ENCODE data around the gene INSRR. TPM values are rescaled to one million over a fixed set of nuclear protein-coding genes. Genes with fewer than 3 reads are reported as not detected.

Gene INSRR
- total and polyA plus RNA-seq, 7 experiments from 2014 or later: 0.63 TPM; not detected in 6

- Histone ChIP-seq H3K27ac (ENCODE audit: low read depth, low read length) (no peak overlapping the region), H3K36me3 (ENCODE audit: control insufficient read depth in 2 of 3, insufficient read depth in 3 of 3, low read length in 3 of 3) (peaks cover 0 to 46% (median 21%) of the 10 kb centered on the region in 3 experiments), H3K9me3 (ENCODE audit: control insufficient read depth in 2 of 3, low read length in 3 of 3) (no peaks in the 10 kb centered on the region), H3K27me3 (ENCODE audit: control insufficient read depth in 2 of 2, insufficient read depth in 2 of 2, low read length in 2 of 2) (no peaks in the 10 kb centered on the region), H3K4me3 (ENCODE audit: low read length) (no peak overlapping the region), H3K4me1 (ENCODE audit: control insufficient read depth in 2 of 2, insufficient read depth in 2 of 2, low read length in 2 of 2) (peaks cover 13 to 48% of the 10 kb centered on the region in 2 donors)
- intact Hi-C loops (cut with micrococcal nuclease): no loop called here
- POLR2A ChIA-PET: no interaction called here
- Mint-ChIP-seq H3K36me3 (peaks cover 0 to 62% (median 25%) of the 10 kb centered on the region in 5 donors), H3K27ac (peak overlapping the region in 1 of 9 donors; percentile 36), H3K9me3 (peaks cover 0 to 3% (median 0%) of the 10 kb centered on the region in 11 donors), H3K4me3 (peak overlapping the region in 1 of 10 donors; percentile 41), H3K27me3 (no peaks in the 10 kb centered on the region), H3K4me1 (peaks cover 45 to 74% (median 47%) of the 10 kb centered on the region in 7 donors)
- DNase-seq (no peak), ATAC-seq (no peak)
- CTCF ChIA-PET: interaction anchor here (1.2 kb wide), 1 partner anchor 29 kb away, joined by 4 read pairs; no protein-coding TSS in a partner anchor
Measured at GRCh38 chr1:156809711-156810366, 49.1 kb downstream of the INSRR start.

GRCh38 chr1:156809281-156809680 is 49.6 kb downstream of the INSRR start:
- Histone ChIP-seq H3K36me3 (ENCODE audit: control insufficient read depth in 2 of 3, insufficient read depth in 3 of 3, low read length in 3 of 3) (peaks cover 0 to 46% (median 21%) of the 10 kb centered on the region in 3 experiments), H3K9me3 (ENCODE audit: control insufficient read depth in 2 of 3, low read length in 3 of 3) (no peaks in the 10 kb centered on the region), H3K4me1 (ENCODE audit: control insufficient read depth in 2 of 2, insufficient read depth in 2 of 2, low read length in 2 of 2) (peaks cover 7 to 42% of the 10 kb centered on the region in 2 donors), H3K4me3 (ENCODE audit: low read length) (no peak overlapping the region), H3K27ac (ENCODE audit: low read depth, low read length) (no peak overlapping the region), H3K27me3 (ENCODE audit: control insufficient read depth in 2 of 2, insufficient read depth in 2 of 2, low read length in 2 of 2) (no peaks in the 10 kb centered on the region)
- DNase-seq (no peak), ATAC-seq (no peak)
- Mint-ChIP-seq H3K36me3 (peaks cover 0 to 57% (median 25%) of the 10 kb centered on the region in 5 donors), H3K27ac (peak overlapping the region in 4 of 9 donors; percentile 71 to 86 (median 82)), H3K27me3 (no peaks in the 10 kb centered on the region), H3K4me3 (peak overlapping the region in 1 of 10 donors; percentile 64), H3K9me3 (peaks cover 0 to 3% (median 0%) of the 10 kb centered on the region in 11 donors), H3K4me1 (peaks cover 40 to 73% (median 43%) of the 10 kb centered on the region in 7 donors)
- intact Hi-C loops (cut with micrococcal nuclease): no loop called here
- ChIA-PET POLR2A (no interaction called here), CTCF (interaction anchor here (1.1 to 1.2 kb wide), 2 partner anchors 29 to 119 kb away, joined by 3 to 4 read pairs; no protein-coding TSS in a partner anchor)

- Mint-ChIP-seq H3K9me3 (peaks cover 0 to 3% (median 0%) of the 10 kb centered on the region in 11 donors), H3K4me1 (peaks cover 32 to 72% (median 39%) of the 10 kb centered on the region in 7 donors), H3K27ac (peak overlapping the region in 8 of 9 donors; percentile 26 to 84 (median 66)), H3K27me3 (no peaks in the 10 kb centered on the region), H3K36me3 (peaks cover 0 to 53% (median 25%) of the 10 kb centered on the region in 5 donors), H3K4me3 (peak overlapping the region in 2 of 10 donors; percentile 2 to 64)
- H3K27ac ChIP-seq (ENCODE audit: low read depth, low read length): no peak overlapping the region
- POLR2A ChIA-PET: no interaction called here
- H3K27me3 ChIP-seq (ENCODE audit: control insufficient read depth in 2 of 2, insufficient read depth in 2 of 2, low read length in 2 of 2): no peaks in the 10 kb centered on the region
- no peak overlapping the region for H3K4me3 ChIP-seq (ENCODE audit: low read length)
- CTCF ChIA-PET: interaction anchor here (0.5 to 1.6 kb wide), 4 partner anchors 10 to 120 kb away, joined by 3 to 5 read pairs (median 4); no protein-coding TSS in a partner anchor
- DNase-seq (no peak), ATAC-seq (no peak)
- intact Hi-C loops (cut with micrococcal nuclease): no loop called here
- peaks cover 2 to 37% of the 10 kb centered on the region in 2 donors for H3K4me1 ChIP-seq (ENCODE audit: control insufficient read depth in 2 of 2, insufficient read depth in 2 of 2, low read length in 2 of 2)
- no peaks in the 10 kb centered on the region for H3K9me3 ChIP-seq (ENCODE audit: control insufficient read depth in 2 of 3, low read length in 3 of 3)
- peaks cover 0 to 46% (median 21%) of the 10 kb centered on the region in 3 experiments for H3K36me3 ChIP-seq (ENCODE audit: control insufficient read depth in 2 of 3, insufficient read depth in 3 of 3, low read length in 3 of 3)
Measured at GRCh38 chr1:156808186-156809030, 50.5 kb downstream of the INSRR start.

GRCh38 chr1:156807627-156808026 is 51.3 kb downstream of the INSRR start:
- intact Hi-C loops (cut with micrococcal nuclease): loop anchor here in 1 of 2 donors (1.0 kb wide), 1 partner anchor 9 kb away; the partner anchor contains the start of gene SH2D2A
- peaks cover 0 to 3% (median 0%) of the 10 kb centered on the region in 11 donors for H3K9me3 Mint-ChIP-seq
- ATAC-seq (peak; percentile 30), DNase-seq (no peak)
- peaks cover 0 to 45% (median 25%) of the 10 kb centered on the region in 5 donors for H3K36me3 Mint-ChIP-seq
- peaks cover 24 to 64% (median 32%) of the 10 kb centered on the region in 7 donors for H3K4me1 Mint-ChIP-seq
- H3K27ac ChIP-seq (ENCODE audit: low read depth, low read length): peak overlapping the region; percentile 24
- peaks cover 0 to 45% (median 21%) of the 10 kb centered on the region in 3 experiments for H3K36me3 ChIP-seq (ENCODE audit: control insufficient read depth in 2 of 3, insufficient read depth in 3 of 3, low read length in 3 of 3)
- peak overlapping the region in 1 of 10 donors; percentile 64 for H3K4me3 Mint-ChIP-seq
- H3K4me1 ChIP-seq (ENCODE audit: control insufficient read depth in 2 of 2, insufficient read depth in 2 of 2, low read length in 2 of 2): peaks cover 0 to 29% of the 10 kb centered on the region in 2 donors
- H3K4me3 ChIP-seq (ENCODE audit: low read length): no peak overlapping the region
- H3K9me3 ChIP-seq (ENCODE audit: control insufficient read depth in 2 of 3, low read length in 3 of 3): no peaks in the 10 kb centered on the region
- CTCF ChIA-PET: interaction anchor here (0.5 to 1.6 kb wide), 3 partner anchors 10 to 120 kb away, joined by 4 to 5 read pairs (median 5); no protein-coding TSS in a partner anchor
- POLR2A ChIA-PET: no interaction called here
- H3K27me3 Mint-ChIP-seq: no peaks in the 10 kb centered on the region
- H3K27me3 ChIP-seq (ENCODE audit: control insufficient read depth in 2 of 2, insufficient read depth in 2 of 2, low read length in 2 of 2): no peaks in the 10 kb centered on the region
- peak overlapping the region; percentile 26 to 84 (median 60) for H3K27ac Mint-ChIP-seq

- Mint-ChIP-seq H3K4me1 (peaks cover 16 to 63% (median 24%) of the 10 kb centered on the region in 7 donors), H3K9me3 (peaks cover 0 to 3% (median 0%) of the 10 kb centered on the region in 11 donors), H3K27ac (peak overlapping the region; percentile 3 to 84 (median 70)), H3K4me3 (peak overlapping the region in 1 of 10 donors; percentile 64), H3K27me3 (no peaks in the 10 kb centered on the region), H3K36me3 (peaks cover 0 to 37% (median 21%) of the 10 kb centered on the region in 5 donors)
- CTCF ChIA-PET: no interaction called here
- Histone ChIP-seq H3K36me3 (ENCODE audit: control insufficient read depth in 2 of 3, insufficient read depth in 3 of 3, low read length in 3 of 3) (peaks cover 0 to 40% (median 14%) of the 10 kb centered on the region in 3 experiments), H3K4me3 (ENCODE audit: low read length) (no peak overlapping the region), H3K9me3 (ENCODE audit: control insufficient read depth in 2 of 3, low read length in 3 of 3) (no peaks in the 10 kb centered on the region), H3K4me1 (ENCODE audit: control insufficient read depth in 2 of 2, insufficient read depth in 2 of 2, low read length in 2 of 2) (peaks cover 0 to 21% of the 10 kb centered on the region in 2 donors), H3K27me3 (ENCODE audit: control insufficient read depth in 2 of 2, insufficient read depth in 2 of 2, low read length in 2 of 2) (no peaks in the 10 kb centered on the region), H3K27ac (ENCODE audit: low read depth, low read length) (no peak overlapping the region)
- DNase-seq (no peak), ATAC-seq (no peak)
- POLR2A ChIA-PET: no interaction called here
- intact Hi-C loops (cut with micrococcal nuclease): loop anchor here in 1 of 2 donors (1.0 kb wide), 1 partner anchor 10 kb away; the partner anchor contains the start of gene SH2D2A
Measured at GRCh38 chr1:156806512-156807440, 52.1 kb downstream of the INSRR start.
